Osteoblast (primary cell): ENCODE measurements around the gene SPPL2C. TPM values are rescaled to one million over a fixed set of nuclear protein-coding genes. Genes with fewer than 3 reads are reported as not detected.

Experiments
- DNase-seq: peaks from one replicate; pipeline ENCODE4 v3.0.0; 2011; ENCODE audit warnings: low spot score, mixed read lengths; ENCODE audit not compliant: insufficient read length; ENCODE audit errors: missing footprints
- H2AFZ ChIP-seq: 2 replicates; pipeline ENCODE4 v1.6.0; 2011; ENCODE audit warnings: mild to moderate bottlenecking, low read length
- H3K27ac ChIP-seq: 2 replicates; pipeline ENCODE4 v1.5.1; 2011; ENCODE audit warnings: mild to moderate bottlenecking, low read depth, low read length, moderate library complexity
- H3K27me3 ChIP-seq: 2 replicates; pipeline ENCODE4 v1.6.0; 2012; ENCODE audit warnings: mild to moderate bottlenecking, control low read depth, inconsistent platforms, low read length, moderate library complexity; ENCODE audit not compliant: insufficient read depth
- H3K36me3 ChIP-seq: 2 replicates; pipeline ENCODE4 v1.5.1; 2011; ENCODE audit warnings: mild to moderate bottlenecking, low read length, control low read depth, moderate library complexity; ENCODE audit not compliant: insufficient read depth
- H3K4me1 ChIP-seq: 2 replicates; pipeline ENCODE4 v1.5.1; 2011; ENCODE audit warnings: mild to moderate bottlenecking, low read length, control low read depth, moderate library complexity; ENCODE audit not compliant: insufficient read depth
- H3K4me2 ChIP-seq: 2 replicates; pipeline ENCODE4 v1.6.0; 2011; ENCODE audit warnings: mild to moderate bottlenecking, low read length; ENCODE audit not compliant: insufficient read depth
- H3K4me3 ChIP-seq: fragments of 200-600 bp; sonication (generic); 3 replicates; pipeline ENCODE4 v1.5.1; 2012; ENCODE audit warnings: mild to moderate bottlenecking, low read length, inconsistent platforms; ENCODE audit not compliant: insufficient read depth
- H3K79me2 ChIP-seq: 2 replicates; pipeline ENCODE4 v1.6.0; 2012; ENCODE audit warnings: mild to moderate bottlenecking, low read length, control low read depth, inconsistent platforms; ENCODE audit not compliant: insufficient read depth
- H3K9me3 ChIP-seq: 2 replicates; pipeline ENCODE4 v1.5.1; 2011; ENCODE audit warnings: low read depth, low read length, control low read depth
- H4K20me1 ChIP-seq: 2 replicates; pipeline ENCODE4 v1.6.0; 2012; ENCODE audit warnings: mild to moderate bottlenecking, low read length, control low read depth; ENCODE audit not compliant: insufficient read depth
- total RNA-seq: library from RNA; depleted of rRNA; stranded (reverse); fragments of >200 nt; gene quantifications from 2 replicates; pipeline ENCODE4 v1.2.3, GENCODE V29; 2012
- TF ChIP-seq, protein P1 (sequence below): IDR thresholded peaks from 2 replicates; pipeline ENCODE4 v1.5.1; 2011; ENCODE audit warnings: mild to moderate bottlenecking, low read depth, low read length, moderate library complexity; ENCODE audit errors: extremely low read depth

Gene SPPL2C
- total RNA-seq, 1 donor, result not detected

GRCh38 chr17:45850011-45850410 lies 5.3 kb downstream of the SPPL2C start:
- Histone ChIP-seq H3K27ac (no peak overlapping the region), H3K27me3 (no peaks in the 10 kb centered on the region), H3K36me3 (no peaks in the 10 kb centered on the region), H3K9me3 (no peaks in the 10 kb centered on the region), H4K20me1 (no peaks in the 10 kb centered on the region), H3K79me2 (no peaks in the 10 kb centered on the region), H3K4me3 (no peak overlapping the region), H3K4me1 (no peaks in the 10 kb centered on the region), H2AFZ (no peak overlapping the region), H3K4me2 (no peak overlapping the region)
- TF ChIP-seq, protein P1, sequence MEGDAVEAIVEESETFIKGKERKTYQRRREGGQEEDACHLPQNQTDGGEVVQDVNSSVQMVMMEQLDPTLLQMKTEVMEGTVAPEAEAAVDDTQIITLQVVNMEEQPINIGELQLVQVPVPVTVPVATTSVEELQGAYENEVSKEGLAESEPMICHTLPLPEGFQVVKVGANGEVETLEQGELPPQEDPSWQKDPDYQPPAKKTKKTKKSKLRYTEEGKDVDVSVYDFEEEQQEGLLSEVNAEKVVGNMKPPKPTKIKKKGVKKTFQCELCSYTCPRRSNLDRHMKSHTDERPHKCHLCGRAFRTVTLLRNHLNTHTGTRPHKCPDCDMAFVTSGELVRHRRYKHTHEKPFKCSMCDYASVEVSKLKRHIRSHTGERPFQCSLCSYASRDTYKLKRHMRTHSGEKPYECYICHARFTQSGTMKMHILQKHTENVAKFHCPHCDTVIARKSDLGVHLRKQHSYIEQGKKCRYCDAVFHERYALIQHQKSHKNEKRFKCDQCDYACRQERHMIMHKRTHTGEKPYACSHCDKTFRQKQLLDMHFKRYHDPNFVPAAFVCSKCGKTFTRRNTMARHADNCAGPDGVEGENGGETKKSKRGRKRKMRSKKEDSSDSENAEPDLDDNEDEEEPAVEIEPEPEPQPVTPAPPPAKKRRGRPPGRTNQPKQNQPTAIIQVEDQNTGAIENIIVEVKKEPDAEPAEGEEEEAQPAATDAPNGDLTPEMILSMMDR, result no peak
- peak; percentile 56 for DNase-seq

GRCh38 chr17:45850468-45850867 lies 5.8 kb downstream of the SPPL2C start:
- H3K79me2 ChIP-seq, result no peaks in the 10 kb centered on the region
- H3K27me3 ChIP-seq, result no peaks in the 10 kb centered on the region

GRCh38 chr17:45851022-45851421 lies 6.3 kb downstream of the SPPL2C start:
- Histone ChIP-seq H3K27ac (no peak overlapping the region), H4K20me1 (no peaks in the 10 kb centered on the region), H3K4me3 (no peak overlapping the region), H3K27me3 (no peaks in the 10 kb centered on the region), H3K36me3 (no peaks in the 10 kb centered on the region), H3K4me2 (no peak overlapping the region), H2AFZ (no peak overlapping the region), H3K4me1 (no peaks in the 10 kb centered on the region), H3K79me2 (no peaks in the 10 kb centered on the region), H3K9me3 (no peaks in the 10 kb centered on the region)
- no peak for DNase-seq
- TF ChIP-seq, protein P1, result no peak

More at GRCh38 chr17:45850468-45850867, 5.8 kb downstream of the SPPL2C start:
- H3K36me3 ChIP-seq, result no peaks in the 10 kb centered on the region
- H3K27ac ChIP-seq, result no peak overlapping the region
- peak; percentile 54 for DNase-seq
- H3K4me1 ChIP-seq, result no peaks in the 10 kb centered on the region
- H3K9me3 ChIP-seq, result no peaks in the 10 kb centered on the region
- no peak overlapping the region for H3K4me2 ChIP-seq
- no peak overlapping the region for H3K4me3 ChIP-seq
- no peak overlapping the region for H2AFZ ChIP-seq
- no peaks in the 10 kb centered on the region for H4K20me1 ChIP-seq
- TF ChIP-seq, protein P1, result no peak

DNA sequence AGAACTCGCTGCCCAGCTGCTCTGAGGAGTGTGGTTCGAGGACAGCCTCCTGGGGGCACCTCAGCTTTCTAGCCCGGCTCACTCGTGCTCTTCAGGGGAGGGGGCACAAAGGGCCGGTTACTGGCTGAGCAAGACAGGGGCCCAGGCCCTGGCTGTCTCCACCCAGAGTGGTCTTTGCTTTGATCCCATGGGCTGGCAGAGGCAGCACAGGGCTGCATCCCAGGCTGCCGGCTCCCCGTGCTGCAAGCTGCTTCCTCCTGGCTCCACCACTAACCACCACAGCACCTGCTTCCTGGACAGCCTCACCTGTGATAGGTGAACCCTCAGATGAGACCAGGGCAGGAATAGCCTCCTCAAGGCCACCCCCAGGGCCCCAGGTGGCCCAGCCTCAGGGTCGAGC lies 6.8 kb downstream of the SPPL2C start:
- H3K9me3 ChIP-seq, result no peaks in the 10 kb centered on the region
- H3K79me2 ChIP-seq, result no peaks in the 10 kb centered on the region
- H3K36me3 ChIP-seq, result no peaks in the 10 kb centered on the region
- no peak overlapping the region for H3K4me2 ChIP-seq
- H3K4me1 ChIP-seq, result no peaks in the 10 kb centered on the region
- H4K20me1 ChIP-seq, result no peaks in the 10 kb centered on the region
- no peaks in the 10 kb centered on the region for H3K27me3 ChIP-seq
- H3K4me3 ChIP-seq, result no peak overlapping the region
- no peak overlapping the region for H3K27ac ChIP-seq
- no peak overlapping the region for H2AFZ ChIP-seq
- DNase-seq, result no peak
- TF ChIP-seq, protein P1, result no peak
